NCI-H1092 (cell line): ENCODE data around the gene UBE2V1.
"Not testable (repeated sequence)": the region's sequence is repeated elsewhere in the genome, so short reads cannot be mapped to it uniquely, and the experiment has no call there.

ENCODE experiments used
- DNase-seq: peaks from one replicate; lab custom pipeline; 2025; lab: John Stamatoyannopoulos, UW

The UBE2V1 gene

DNA sequence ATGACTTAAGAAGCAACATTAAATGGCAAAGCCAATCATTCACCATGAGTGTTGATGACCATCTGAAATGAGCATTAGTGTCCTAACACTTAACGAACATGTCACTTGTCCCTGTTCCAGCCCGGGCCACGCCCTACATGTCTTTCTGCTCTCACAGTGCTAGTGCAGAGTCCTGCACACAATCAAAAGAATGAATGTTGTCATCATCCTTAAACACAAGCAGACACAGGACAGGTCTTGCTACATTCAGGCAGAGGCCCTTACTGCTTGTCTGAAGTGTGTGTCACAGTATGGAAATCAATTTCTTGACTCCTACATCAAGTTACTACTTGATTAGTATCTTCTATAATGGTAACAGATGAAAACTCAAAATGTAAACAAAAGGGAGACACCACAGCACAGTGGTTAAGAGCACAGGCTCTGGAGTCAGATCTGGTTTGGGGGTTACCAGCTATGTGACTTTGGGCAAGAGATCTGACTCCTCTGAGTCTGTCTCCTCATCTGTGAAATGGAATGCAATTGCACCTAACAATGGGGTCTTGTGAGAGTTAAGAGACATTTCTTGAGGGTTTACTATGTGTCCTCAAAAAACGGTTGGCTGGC lies 17.4 kb downstream of the UBE2V1 start:
- DNase-seq: no peak

DNA sequence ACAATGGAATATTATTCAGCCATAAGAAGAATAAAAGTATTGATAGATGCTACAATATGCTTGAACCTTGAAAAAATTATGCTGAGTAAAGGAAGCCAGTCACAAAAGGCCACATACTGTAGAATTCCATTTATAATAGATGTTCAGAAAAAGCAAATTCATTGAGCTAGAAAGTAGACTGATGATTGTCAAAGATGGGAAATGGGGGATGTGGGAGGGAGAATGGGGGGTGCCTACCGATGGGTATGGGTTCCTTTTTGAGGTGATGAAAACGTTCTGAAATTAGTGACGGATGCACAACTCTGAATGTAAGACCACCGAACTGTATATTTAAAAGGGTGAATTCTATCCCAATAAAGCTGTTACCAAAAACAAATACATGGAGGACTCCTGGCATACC lies 18.4 kb downstream of the UBE2V1 start:
- DNase-seq: no peak

DNA sequence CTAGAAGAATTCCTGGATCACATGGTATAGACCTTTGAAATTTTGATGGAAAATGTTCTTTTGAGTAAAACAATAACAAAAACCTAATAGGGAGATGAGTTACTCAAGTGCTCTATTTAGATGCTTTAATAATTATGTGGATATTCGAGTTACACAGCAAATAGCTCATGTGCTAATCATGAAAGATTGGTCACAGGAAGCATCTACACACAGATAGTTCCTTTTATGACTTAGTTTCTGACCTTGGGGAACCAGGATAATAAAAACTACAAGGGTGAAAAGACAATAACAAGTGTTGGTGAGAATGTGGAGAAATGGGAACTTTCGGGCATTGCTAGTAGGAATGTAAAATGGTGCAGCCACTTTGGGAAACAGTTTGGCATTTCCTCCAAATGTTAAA lies 19.7 kb downstream of the UBE2V1 start:
- no peak for DNase-seq

DNA sequence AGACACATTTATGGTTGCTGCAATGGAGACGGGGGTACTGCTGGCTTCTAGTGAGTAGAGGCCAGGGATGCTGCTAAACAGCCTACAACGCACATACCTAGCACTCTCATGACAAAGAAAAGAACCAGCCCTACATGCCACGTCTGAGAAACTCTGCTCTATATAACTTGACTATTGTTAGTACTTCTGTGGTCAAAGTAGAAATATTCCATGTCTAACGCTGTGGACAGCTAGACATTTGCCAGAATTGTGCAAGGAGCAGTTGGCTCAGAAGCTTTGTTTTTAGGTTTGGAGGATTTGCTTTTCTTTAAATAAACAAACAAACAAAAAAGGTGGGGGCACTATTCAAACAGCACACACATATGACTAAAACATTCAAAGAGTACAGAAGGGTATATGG lies 20.5 kb downstream of the UBE2V1 start:
- no peak for DNase-seq

DNA sequence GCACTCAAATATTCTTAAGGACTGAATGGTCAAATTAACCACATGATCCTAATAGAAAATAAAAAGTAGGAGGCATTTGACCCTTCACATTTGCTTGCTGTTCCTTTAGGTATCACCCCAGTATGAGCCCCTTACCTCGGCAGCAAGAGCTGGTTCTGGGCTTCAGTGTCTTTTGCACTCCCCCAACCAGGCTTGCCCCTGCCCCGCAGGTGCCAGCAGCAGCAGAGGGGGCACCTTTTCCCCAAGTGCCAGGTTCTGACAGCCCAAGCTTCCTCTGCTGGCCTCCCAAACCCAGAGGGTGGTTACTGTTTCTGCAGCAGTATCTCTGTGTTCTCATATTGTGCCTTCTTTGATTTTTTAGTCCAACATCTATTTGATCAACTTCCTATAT lies 23.2 kb downstream of the UBE2V1 start:
- DNase-seq: no peak

DNA sequence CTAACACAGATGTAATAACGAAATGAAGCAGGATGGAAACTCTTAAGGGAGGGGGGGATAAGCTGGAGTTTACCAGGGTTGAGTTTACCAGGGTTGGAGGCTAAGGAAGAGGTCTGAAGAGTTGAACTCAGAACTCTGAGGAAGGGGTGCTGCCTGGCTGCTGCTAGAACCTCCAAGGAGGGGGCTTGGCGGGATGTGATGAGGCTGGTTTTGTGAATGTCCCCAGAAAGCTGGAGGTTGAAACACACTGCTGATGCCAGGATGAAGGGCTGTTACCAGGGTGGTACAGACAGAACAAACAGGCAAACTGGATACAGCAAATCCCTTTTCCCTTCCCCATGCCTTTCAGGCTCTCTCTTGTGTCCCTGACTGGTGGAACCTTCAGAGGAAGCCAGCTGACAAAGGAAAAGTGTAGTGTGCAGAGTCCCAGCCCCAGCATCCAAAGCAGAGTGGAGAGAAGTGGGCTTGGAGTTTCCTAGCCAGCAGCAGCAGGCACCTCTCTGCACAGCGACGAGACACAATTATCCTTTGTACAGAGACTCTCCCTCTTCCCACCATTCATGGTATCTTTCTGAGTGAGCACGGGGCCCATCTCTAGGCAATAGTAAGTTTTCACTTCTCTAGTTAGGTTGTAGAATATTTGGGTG lies 23.7 kb downstream of the UBE2V1 start:
- no peak for DNase-seq

DNA sequence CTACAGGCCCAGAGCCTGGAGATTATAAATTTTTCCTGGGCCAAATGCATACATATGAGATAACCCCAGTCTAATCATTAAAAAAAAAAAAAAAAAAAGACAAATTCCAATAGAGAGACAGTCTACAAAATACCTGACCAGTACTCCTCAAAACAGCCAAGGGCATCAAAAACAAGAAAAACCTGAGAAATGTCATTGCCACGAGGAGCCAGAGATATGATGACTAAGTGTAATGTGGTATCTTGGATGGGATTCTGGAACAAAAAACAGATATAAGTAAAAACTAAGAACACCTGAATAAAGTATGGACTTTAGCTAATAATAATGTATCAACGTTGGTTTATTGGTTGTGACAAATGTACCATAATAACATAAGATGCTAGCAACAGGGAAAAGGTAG lies 24.9 kb downstream of the UBE2V1 start:
- DNase-seq: no peak

DNA sequence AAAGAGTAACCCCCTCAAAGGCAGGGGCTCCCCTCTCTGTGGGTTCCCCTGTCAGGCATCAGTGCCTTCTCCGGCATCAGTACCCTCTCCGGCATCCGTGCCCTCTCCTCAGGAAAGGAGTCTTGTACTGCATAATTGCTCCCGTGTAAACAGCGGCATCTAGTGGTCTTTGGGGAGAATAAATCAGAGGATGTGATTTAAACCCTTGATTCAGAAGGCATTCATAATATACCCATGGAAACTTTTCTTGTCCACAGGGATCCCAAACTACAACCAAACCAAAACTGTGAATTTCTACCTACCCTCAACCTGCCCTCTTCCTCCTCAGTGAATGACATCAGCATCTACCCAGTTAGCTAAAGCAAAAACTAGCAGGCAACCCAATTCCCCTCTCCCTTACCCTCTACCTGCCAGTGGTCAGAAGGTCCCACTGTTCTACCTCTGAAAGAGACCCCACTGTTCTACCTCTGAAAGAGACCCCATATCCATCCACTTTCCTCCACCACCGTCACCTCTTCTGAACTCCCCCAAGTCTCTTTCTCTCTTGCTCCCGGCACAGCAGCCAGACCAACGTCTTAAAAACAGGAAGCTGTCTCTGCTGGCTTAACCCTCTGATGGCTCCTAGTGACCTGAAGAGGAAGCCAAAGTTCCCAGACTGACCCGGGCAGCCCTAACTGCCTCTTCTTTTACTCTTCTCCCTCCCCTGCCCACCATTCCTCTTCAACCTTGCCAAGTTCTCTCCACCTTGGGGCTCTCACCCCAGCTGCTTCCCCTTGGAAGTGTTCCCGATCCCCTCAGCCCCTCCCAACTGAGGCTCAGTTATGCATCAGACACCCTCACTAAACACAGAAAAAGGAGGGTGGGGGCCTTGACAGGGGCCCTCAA lies 27.2 kb downstream of the UBE2V1 start:
- peak; percentile 25 for DNase-seq

DNA sequence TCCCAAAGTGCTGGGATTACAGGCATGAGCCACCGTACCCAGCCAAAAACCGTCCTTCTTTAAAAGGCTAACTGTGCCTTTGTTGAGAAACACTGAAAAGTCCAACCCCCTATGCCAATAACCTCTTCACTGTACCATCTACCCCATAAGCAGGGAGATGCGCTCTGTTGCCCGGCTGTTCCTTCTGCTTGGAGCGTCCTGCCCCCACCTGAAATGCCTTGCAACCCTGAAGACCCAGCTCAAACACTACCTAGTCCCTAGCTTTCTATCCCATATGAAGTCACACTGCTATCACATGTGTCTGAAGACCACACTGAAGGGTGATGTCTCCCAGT lies 27.8 kb downstream of the UBE2V1 start:
- no peak for DNase-seq

DNA sequence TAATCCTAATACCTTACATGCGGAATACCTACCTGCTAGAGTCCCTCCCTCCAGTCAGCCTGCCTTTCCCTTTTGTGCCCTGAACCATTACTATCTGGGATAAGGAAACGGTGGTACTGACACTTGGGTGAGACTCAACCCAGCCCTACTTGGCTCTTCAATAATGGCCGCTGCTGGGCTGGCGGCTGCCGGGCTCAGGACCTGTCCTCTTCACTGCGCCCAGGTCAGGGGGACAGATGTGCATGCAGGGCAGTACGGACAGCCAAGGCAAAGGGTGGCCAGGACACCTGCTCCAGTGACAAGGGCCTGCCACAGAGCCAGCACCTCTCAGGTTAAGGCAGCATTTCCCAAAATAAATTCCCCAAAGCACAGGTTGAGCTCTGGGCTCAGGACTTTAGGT lies 29.9 kb downstream of the UBE2V1 start:
- DNase-seq: no peak

DNA sequence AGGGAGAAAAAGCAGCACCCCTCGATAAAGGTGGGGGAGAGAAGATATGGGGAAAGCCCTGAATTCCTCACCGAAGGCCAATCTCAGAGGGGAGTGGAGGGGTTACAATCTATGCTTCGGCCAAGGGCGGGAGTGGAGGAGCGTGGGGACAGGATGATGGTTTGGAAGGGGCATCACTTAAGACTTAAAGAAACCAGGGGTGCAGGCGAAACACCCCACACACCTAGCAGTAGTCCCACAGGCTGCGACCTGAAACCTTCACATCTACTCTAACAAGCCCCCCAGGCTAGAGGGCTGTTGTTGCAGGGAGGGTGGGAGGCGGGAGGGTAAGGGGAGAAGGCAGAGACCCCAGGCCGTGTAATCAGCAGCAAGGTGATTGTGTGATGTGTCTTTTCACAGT lies 30.9 kb downstream of the UBE2V1 start:
- not testable (repeated sequence) for DNase-seq

DNA sequence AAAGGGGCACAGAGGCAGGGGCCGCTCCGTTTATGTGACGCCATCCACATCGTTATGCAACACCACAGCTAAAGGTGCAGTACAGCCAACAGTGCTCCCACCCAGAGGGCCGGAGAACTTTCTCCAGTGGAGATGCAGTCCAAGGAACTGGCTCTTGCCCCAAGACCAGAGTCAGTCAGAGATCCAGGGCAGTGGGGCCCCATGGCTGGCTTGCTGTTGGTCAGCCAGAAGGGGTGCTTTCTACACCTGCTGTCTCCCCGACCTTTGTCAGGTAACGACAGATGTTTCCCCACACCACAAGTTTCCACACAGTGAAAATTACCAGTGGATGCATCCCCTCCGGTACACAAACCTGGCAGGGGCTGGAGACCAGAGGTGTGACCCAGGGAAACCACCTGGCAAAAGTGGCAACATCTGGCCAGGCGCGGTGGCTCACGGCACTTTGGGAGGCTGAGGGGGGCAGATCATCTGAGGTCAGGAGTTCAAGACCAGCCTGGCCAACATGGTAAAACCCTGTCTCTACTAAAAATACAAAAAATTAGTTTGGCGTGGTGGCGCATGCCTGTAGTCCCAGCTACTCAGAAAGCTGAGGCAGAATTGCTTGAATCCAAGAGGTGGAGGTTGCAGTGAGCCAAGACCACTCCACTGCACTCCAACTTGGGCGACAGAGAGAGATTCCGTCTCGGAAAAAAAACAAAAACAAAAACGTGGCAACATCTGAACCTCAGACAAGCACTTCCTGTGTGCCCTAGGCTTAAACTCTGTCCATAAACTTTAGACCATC lies 34.9 kb downstream of the UBE2V1 start:
- DNase-seq: no peak

DNA sequence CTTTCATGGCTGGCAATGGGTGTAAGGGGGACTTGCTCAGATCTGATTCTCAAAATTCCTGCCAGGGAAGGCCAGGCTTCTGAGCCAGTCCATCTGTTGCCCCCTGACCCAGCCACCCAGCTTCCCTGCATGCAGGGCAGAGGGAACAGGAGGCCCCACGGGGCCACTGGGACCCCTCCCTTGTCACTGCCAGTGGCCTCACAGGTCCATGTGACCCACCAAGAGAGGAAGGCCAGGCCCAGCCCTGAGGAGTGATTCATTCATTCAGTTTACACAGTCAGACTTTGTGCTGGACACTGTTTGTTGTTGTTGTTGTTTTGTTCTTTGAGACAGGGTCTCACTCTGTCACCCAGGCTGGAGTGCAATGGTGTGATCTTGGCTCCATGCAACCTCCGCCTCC lies 39.5 kb downstream of the UBE2V1 start:
- DNase-seq: no peak

DNA sequence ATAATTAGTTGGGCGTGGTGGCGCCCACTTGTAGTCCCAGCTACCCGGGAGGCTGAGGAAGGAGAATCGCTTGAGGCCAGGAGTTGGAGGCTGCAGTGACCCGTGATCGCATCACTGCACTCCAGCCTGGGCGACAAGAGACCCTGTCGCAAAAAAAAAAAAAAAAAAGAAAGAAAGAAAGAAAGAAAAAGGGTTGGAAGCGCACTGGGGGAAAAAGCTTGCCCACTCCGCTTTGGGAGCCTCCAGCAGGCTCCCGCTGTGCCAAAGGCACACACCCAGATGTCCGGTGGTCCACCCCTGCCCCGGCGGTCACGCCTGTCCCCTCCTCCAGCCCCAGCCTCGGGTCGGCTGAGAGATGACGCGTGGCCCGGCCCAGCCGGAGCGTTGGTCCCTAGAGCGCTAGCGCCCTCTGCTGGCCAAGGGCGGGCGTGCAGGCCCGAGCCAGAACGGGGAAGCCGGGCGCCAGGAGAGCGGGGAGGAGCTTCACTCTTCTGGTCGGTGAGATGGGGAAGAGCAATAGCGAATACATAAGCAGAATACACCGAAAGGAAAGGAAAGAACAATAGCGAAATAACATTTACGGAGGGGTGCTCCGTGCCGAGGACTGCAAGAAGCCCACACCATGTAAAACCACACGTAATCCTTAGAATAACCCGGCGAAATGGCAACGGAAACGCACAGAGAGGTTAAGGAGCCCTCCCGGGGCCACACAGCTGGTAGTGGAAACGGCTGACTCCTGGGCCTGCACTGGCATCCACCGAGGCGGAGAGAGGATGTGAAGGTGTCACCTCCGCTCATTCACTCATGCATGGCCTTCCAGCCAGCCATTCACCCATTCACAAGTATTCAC lies 41.7 kb downstream of the UBE2V1 start:
- DNase-seq: peak; percentile 81

DNA sequence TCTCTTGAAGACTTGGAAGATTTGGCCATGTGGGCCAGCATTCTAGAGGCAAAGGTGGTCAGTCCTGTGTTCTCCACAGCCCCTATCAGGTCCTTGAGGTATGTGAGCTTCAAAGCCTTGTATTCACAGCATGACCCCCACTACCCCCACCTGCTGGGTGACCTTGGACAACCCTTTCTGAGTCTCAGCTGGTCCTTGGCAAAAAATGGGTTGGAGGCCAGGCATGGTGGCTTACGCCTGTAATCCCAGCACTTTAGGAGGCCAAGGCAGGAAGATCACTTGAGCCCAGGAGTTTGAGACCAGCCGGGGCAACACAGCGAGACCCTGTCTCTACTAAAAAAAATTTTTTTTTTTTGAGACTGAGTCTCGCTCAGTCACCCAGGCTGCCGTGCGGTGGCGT lies 42.6 kb downstream of the UBE2V1 start:
- DNase-seq: no peak

DNA sequence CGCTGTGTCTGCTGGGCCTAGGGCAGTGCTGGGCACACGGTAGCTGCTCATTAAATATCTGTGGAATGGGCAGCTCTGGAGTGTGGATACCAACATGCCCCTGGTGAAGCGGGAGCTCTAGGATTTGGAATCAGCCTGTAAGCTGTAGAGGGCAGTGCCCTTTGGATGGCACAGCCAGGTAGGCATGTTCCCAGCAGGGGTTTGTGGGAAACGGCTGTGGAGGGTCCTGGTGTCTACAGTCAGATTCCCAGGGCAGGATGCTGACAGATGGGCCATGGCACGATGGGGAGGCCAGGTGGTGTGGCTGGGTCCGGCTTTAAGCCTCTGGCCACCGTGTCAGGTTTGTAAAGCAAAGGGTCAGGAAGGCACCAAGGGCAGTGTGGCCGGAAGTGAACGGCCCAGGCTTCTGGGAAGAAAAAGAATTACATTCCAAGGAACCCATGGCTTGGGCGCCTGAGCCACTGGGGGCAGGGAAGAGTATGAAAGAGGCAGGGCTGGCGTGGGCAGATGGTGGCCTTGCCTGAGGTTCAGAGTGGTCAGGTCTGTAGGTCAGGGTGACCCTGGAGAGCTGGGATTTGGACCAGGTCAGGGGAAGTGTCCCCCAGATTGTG lies 44.8 kb downstream of the UBE2V1 start:
- DNase-seq: no peak

DNA sequence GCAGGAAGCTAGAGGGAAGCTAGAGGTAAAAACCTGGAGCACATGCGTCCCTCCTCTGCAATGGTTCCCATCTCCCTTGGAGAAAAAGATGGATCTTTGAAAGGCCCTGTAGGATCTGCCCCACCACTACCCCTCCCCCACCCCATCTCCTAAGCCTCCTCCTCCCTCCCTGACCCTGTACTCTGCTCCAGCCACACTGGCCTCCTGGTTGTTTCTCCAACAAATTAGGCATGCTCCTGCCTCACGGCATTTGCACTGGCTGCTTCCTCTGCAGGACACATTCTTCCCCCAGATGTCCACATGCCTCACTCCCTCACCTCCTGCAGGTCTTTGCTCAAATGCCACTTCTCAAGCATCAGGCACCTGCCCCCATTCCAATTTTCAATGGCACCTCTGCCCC lies 45.5 kb downstream of the UBE2V1 start:
- no peak for DNase-seq

DNA sequence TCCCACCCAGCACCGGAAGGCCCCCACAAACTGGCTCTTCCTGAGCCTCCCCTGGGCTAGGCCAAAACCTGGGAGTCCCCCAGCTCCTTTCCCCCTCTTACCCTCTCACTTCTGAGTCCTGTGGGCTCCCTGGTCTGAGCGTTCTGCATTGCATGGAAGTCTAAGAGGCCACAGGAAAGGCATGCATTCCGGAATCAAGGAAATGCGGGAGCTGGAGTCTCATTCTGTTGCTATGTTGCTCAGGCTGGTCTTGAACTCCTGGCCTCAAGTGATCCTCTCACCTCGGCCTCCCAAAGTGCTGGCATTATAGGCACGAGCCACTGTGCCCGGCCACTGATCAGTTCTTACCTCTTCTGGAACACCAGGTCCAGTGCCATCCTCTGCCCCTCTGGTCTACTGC lies 45.9 kb downstream of the UBE2V1 start:
- DNase-seq: no peak

DNA sequence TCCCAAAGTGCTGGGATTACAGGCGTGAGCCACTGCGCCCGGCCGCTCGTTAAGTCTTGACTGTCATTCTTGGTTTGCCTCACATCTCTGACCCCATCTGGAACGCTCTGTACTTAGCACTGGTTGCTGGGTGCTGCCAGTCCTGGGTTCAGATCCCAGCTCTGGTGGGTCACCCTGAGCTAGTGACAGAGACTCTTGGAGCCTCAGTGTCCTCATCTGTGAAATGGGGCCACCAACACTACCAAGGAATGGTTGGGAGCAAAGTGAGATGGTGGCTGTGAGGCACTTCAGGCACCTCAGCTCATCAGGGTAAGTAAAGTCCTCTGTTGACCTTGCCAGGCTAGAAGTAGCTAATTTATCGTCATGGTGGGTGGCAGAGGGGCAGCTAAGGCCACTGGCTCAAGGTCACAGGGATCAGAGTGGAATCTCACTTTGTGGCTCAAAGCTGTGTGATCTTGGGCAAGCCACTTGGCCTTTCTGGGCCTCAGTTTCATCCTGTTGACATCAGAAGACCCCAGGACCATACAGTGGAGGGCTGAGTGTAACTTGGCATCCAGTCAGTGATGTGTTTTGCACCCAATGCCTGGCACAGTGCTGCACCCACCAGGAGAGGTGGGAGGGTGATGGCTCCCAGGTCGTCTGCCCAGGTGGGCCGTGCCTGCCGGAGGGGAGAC lies 46.7 kb downstream of the UBE2V1 start:
- DNase-seq: no peak

DNA sequence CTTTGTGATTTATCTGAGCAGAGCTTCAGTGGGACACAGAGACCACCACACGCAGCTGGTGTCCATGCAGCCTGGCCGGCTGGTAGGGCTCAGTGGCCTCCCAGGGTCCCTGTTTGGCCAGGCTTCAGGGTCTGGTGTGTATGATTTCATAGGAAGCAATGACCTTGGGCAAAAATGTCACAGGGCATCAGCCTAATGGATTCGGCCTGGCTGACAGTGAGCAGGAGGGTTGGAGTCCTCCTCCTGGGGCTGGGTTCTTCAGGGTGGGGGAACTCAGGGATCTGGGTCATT lies 47.7 kb downstream of the UBE2V1 start:
- no peak for DNase-seq

DNA sequence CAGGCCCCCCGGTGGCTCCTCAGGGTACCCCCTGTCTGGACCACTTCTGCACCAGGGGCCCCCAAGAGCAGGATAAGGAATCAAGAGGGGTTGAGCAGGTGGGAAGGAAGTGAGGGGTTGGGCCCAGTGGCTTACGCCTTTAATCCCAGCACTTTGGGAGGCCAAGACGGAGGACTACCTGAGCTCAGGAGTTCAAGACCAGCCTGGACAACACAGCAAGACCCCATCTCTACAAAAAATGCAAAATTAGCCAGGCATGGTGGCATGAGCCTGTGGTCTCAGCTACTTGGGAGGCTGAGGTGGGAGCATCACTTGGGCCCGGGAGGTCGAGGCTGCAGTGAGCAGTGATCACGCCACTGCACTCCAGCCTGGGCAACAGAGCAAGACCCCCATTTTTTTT lies 49.2 kb downstream of the UBE2V1 start:
- DNase-seq: not testable (repeated sequence)
